GM13977 (cell line): ENCODE measurements around the gene POFUT2.

ENCODE experiments used
- DNase-seq: peaks from one replicate; pipeline ENCODE4 v3.0.0; 2012; ENCODE audit warnings: low spot score
- in situ Hi-C: fragments of 300-500 bp; cut with MboI; formaldehyde crosslinking; loops from one replicate; pipeline ENCODE4 v1.12.0; 2022; ENCODE audit warnings: low sequenced_read_pairs, low pct_unique_long_range_greater_than_20kb, mixed read lengths, inconsistent platforms; ENCODE audit not compliant: unreplicated experiment
- TF ChIP-seq, protein P1 (sequence below): IDR thresholded peaks from 2 replicates; pipeline ENCODE4 v1.5.1; 2012; ENCODE audit warnings: mild to moderate bottlenecking, control low read depth; ENCODE audit not compliant: insufficient read depth; ENCODE audit errors: extremely low read depth, missing control alignments

The POFUT2 gene

DNA sequence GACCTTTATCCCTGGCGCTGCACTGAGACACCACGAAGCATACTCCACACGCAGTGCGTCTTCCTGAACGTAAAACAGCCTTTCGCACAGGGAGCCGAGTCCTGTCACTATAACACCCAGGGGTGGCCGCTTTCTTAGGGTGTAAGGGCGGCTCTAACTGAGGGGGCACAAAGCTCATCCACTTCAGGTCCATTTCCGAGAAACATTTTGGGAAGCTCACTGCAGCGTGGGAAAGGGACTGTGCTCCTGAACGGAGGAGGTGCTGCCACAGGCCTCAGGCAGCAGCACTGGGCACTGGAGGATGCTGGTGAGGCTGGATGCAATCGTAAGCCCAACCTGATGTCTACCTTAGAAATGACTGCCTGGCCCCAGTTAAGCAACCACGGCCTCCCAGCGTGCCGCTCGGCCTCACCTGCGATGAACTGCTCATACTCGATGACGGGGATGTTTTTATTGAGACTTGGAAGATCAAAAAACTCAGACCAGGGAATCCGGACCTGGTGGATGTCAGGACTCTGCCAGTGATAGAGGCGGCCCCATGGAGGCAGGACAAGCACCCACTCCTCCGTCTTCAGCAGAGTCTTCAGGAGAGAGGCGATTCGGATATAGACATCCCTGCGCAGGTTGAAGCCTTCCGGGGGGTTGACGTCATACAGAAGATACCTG is 2.3 kb downstream of the POFUT2 start:
- TF ChIP-seq, protein P1, sequence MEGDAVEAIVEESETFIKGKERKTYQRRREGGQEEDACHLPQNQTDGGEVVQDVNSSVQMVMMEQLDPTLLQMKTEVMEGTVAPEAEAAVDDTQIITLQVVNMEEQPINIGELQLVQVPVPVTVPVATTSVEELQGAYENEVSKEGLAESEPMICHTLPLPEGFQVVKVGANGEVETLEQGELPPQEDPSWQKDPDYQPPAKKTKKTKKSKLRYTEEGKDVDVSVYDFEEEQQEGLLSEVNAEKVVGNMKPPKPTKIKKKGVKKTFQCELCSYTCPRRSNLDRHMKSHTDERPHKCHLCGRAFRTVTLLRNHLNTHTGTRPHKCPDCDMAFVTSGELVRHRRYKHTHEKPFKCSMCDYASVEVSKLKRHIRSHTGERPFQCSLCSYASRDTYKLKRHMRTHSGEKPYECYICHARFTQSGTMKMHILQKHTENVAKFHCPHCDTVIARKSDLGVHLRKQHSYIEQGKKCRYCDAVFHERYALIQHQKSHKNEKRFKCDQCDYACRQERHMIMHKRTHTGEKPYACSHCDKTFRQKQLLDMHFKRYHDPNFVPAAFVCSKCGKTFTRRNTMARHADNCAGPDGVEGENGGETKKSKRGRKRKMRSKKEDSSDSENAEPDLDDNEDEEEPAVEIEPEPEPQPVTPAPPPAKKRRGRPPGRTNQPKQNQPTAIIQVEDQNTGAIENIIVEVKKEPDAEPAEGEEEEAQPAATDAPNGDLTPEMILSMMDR: no peak
- DNase-seq: no peak
- in situ Hi-C loops: no loop called here

DNA sequence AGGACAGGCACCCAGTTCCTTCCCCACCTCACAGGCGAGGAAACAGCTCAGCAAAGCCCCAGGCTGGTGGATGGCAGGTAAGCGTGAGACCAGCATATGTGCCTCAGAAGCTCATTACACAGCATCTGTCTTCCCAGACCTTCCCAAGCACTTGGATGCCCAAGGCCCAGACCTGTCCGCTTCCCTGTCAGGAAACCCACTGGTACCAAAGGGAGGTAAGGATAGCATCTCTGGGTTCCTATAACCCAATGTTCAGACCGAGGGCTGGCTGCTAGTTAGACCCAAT is 3.3 kb downstream of the POFUT2 start:
- no peak for DNase-seq
- in situ Hi-C loops: no loop called here
- TF ChIP-seq, protein P1: no peak

DNA sequence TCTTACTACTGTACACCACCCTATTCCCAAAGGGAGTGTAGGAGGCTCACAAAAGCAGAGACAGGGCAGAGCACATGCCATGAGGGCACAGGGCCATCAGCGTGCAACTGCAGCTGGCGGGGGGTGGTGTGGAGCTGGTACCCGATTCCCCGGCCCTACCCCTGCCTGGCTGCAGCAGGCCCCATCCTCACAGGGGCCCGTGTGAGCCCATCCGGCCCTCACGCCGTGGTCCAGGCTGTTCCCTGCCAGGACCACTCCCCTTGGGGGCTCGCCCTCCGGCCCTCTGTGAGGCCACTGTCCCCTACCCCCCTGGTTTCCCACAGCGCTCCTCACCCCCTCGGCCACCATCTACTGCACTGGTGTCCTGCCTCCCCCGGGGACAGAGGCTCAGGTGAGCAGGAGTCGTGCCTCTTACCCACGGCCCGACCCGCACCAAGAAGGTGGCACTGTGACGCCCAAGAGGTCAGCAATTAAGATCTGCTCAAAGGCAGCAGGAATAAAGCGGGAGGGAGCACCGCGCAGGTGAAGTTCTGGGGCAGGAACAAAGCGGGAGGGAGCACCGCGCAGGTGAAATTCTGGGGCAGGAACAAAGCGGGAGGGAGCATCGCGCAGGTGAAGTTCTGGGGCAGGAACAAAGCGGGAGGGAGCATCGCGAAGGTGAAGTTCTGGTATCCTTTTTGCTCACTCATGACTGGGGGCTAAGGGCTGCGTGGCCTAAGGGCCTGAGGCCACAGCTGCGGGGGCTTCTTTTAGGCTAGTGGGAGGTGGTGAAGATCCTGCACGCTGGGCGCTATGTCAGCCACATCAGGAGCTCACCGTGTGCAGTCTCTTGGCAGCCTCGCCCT is 3.9 kb downstream of the POFUT2 start:
- in situ Hi-C loops: no loop called here
- DNase-seq: no peak
- TF ChIP-seq, protein P1: no peak

DNA sequence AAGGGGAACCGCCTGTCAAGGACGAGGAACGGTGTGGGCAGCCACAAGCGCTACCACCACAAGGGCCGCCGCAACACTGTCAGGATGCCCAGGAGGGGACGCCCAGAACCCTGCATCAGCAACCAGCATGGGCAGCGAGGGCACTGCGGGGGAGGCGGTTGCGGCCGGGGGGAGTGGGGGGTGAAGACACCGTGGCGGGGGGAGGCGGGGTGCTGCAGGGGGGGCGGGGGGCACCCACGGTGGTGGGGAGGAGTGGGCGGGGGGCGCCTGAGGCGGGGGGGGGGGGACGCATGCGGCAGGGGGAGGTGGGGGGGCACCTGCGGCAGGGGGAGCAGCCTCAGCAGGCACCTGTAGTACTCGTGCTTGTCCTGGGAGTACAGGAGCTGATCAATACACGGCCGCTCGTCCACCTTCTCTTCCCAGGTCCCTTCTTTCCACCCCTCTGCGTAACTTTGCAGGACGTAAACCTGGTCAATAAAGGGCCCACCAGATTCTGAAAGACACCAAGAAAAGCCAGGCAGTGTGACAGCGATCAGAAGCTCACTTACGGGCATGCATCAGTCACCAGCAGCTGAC is 4.6 kb downstream of the POFUT2 start:
- TF ChIP-seq, protein P1: no peak
- in situ Hi-C loops: no loop called here

DNA sequence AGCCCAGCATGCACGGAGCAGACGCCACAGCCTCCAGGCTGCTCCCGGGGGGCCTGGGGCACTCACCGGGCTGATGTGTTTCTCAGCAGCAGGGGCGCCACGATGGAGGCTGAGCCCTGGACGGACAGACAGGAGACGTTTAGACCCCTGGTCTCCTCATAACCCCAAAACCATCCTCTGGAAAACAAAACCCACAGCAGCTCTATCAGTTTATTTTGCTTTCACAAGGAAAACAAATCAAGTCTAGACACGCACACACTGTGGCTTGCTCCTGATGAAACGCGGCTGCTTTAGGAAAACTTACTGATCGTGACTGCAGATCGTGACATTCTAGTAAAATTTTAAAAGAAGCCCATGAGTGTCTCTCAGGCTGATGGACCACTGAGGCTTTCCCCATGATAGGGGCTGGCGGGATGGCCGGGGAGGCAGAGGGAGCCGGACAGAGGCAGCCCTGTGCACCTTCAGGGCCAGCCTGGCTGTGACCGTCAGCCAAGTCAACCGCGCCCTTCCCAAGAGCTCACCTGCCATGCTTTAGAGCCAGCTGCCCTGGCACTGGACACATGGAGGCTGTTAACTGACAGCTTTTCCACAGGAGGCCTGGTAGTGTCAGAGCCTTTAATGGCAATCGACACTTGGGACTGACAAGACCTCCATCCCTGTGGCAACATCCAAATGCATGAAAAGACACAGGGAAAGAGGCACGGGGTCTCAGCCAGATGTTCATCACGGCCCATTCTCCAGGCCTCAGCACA is 5.2 kb downstream of the POFUT2 start:
- DNase-seq: no peak
- TF ChIP-seq, protein P1: no peak
- in situ Hi-C loops: no loop called here

More for the DNA sequence above, 4.6 kb downstream of the POFUT2 start:
- DNase-seq: no peak
